GM18868 (cell line): ENCODE results near the gene FKBP11.

Source experiments
- ATAC-seq: cut with Tn5 transposase; IDR thresholded peaks from one replicate; pipeline ENCODE4 v1.9.1; 2021; ENCODE audit warnings: mild to moderate bottlenecking, moderate library complexity; ENCODE audit not compliant: unreplicated experiment

Gene FKBP11

GRCh38 chr12:48956279-48957140 is 31.2 kb upstream of the FKBP11 start:
- ATAC-seq = no peak

GRCh38 chr12:48954841-48955501 is 29.7 kb upstream of the FKBP11 start:
- no peak for ATAC-seq

DNA sequence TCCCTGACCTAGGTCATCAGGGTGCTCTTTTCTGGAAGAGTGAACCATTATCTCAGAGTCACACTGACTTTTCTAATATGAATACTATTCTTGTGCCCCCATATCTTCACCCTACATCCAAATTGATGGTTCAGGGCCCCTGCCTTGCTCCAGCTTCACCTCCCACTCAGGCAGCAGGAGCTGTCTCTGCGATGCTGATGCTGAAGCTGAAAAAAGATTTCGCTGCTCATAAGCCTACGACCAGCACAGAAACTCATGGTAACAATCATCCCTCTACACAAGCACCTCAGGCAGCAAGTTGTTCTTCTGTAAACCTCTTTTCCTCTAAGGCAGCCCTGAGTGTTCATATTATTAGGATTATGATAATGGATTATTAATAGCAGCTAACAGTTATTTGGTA is 28.8 kb upstream of the FKBP11 start:
- ATAC-seq = no peak

DNA sequence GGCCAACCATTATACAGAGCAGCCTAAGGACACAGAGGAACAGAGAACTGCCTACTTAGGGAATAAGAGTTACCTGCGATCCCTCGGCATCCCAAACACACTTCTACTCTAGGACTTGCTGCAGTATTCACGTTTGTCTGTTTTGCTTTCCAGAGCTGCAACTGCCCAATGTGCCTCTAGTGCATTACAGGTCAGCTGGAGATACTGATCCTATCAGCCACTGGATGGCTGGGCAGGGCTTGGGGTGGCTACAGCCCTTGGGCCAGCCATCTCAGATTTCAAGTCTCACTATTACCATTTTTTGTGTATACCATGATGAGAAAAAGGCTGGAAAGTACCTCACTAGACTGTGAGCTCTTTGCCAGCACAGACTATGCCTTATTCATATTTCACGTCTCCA is 27.4 kb upstream of the FKBP11 start:
- no peak for ATAC-seq

GRCh38 chr12:48947727-48948126 is 22.4 kb upstream of the FKBP11 start:
- ATAC-seq = no peak

DNA sequence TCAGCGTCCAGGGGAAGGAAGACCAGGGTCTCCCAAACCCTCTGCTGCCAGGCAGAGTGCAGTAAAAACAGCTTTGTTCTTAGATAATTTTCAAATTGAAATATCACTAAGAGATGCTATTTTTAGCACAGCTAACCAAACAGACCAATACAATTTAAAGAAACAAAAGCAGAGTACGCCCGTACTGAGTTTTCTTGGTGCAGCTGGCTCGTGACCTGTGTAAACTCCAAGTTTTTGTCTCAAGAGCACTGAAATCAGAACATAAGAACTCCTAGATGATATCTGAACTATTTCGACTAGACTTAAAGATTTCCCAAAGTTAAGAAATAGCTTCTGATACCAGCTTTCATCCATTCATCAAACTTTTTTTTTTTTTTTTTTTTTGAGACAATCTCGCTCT is 21.7 kb upstream of the FKBP11 start:
- no peak for ATAC-seq

DNA sequence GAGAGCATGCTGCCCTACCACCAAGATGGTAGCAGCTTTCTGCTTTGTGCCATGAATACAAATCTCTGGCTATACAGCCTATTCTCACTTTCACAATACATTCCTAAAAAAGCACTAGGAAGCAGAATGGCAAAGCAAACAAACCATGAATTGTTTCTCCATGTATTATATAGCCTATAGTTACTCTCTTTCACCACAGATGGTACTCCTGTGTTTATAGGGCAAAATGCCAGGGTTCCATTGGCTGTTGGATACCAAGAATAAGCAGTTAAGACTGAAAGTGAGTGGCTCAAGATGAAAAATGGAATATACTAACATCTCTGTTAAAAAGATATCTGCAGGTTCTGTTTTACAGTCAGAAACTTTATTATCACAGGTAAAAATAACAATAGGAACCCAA is 20.9 kb upstream of the FKBP11 start:
- no peak for ATAC-seq

GRCh38 chr12:48943221-48943620 is 17.9 kb upstream of the FKBP11 start:
- ATAC-seq = no peak

- ATAC-seq = no peak
Observed at GRCh38 chr12:48940181-48940580, 14.9 kb upstream of the FKBP11 start.

- ATAC-seq = no peak
Observed at GRCh38 chr12:48938805-48939204, 13.5 kb upstream of the FKBP11 start.

- ATAC-seq = no peak
Observed at GRCh38 chr12:48937170-48937569, 11.9 kb upstream of the FKBP11 start.

DNA sequence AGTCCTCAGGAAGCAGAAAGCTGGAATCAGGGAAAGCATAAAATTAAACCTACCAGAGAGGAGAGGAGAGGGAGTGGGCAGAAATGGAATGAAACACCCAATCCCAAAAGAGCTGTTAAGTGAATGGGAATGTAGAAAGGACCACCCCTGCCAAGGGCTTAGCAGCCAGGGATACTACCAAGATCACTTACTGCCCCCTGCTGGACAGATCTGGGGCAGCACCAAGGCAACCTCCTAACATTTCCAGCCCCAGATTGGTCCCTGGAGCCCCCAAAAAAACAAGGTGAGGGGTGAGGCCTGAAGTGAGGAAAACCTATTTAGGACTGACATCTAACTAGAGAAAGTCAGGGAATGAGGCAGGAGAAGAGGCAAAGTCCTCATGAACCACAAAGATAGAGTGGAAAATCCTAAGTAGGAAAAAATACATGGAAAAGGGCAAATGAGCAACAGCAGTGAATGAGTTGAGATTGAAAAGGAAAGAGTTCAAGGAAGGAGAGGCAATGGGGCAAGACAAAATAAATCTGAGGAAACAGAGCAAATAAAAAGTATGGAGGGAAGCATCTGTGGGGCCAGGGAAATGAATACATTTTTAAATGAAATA is 11.2 kb upstream of the FKBP11 start:
- ATAC-seq = no peak

DNA sequence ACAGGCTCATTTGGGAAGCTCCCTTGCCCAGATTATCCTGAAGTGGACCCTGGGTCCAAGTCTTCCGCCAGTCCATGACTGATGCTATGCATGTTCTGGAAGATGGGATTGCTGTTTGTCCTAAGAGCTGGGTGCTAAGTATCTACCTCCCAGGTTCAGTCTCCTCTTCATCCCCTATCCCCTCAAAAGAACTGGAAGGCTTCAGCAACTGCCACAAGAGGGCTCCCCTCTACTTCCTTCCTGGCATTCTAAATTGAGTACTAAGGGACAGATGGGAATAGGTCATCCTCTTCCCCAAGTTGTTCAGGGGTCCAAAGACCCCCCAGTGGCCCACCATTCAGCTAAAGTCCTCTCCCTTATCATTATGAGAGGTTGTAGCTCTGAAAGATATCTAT is 9.0 kb upstream of the FKBP11 start:
- ATAC-seq = no peak

DNA sequence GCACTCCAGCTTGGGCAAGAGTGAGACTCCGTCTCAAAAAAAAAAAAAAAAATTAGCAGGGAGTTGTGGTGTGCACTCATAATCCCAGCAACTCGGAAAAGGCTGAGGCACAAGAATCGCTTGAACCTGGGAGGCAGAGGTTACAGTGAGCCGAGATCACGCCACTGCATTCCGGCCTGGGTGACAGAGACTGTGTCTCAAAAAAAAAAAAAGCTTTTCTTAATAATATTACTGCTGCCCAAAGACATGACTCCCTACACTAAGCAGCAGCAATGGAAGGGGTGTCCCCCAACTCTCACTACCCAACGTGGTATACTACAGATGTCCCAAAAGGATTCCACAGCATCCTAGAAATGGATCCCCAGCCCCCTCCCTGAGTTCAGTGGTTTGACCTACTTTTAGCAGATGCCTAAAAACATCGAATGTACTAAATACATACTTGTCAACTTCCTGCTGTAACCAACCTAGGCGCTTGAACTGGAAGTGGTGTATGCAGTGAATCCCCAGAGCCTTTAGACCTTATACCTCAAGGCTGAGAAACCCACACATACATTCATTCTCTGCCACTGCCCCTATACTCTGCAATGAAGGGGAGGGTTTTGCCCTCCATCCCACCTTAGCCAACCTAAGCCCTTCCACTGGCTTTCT is 8.5 kb upstream of the FKBP11 start:
- no peak for ATAC-seq

- ATAC-seq = no peak
Observed at GRCh38 chr12:48932878-48933277, 7.6 kb upstream of the FKBP11 start.

GRCh38 chr12:48930475-48930874 is 5.2 kb upstream of the FKBP11 start:
- ATAC-seq = no peak

- no peak for ATAC-seq
Observed at GRCh38 chr12:48929551-48929950, 4.3 kb upstream of the FKBP11 start.

DNA sequence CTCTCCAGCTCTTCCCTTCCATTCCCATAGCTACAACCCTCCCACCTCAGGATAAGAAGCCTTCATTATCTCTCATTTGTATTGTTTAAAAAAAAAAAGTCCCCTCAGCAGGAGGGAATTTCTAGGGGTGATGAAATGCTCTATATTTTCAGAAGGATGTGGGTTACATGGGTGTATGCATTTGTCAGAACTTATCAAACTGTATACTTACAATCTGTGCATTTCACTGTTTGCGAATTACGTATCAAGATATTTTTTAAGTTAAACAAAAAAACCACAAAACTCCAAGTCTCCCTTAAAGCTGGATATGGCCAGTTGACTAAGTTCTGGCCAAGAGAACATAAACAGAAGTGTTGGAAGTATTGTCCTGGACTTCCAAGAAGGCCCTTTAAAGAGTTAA is 2.0 kb upstream of the FKBP11 start:
- no peak for ATAC-seq

- peak; percentile 90 for ATAC-seq
Observed at GRCh38 chr12:48924617-48925303, 532 bp downstream of the FKBP11 start.

DNA sequence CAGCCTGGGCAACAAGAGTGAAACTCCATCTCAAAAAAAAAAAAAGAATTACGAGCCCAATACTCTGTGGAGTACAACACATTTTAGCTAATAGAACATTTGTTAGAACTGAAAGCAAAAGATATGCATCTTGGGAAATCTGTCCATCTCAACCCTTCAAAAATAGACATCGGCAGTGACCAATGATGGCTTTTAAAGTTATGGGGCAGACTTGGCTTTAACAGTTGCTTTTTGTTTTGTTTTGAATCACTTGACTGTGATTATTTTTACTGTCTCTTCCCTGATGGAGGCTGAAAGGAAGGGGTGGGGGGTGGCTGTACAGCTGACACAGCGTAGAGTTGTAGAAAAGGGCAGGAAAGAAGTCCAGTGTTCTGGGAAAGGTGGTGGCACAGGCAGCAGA is 2.2 kb downstream of the FKBP11 start:
- ATAC-seq = no peak
